CD14-positive monocyte (primary cell): ENCODE results near the gene OR3A1. TPM values are rescaled to one million over a fixed set of nuclear protein-coding genes. Genes with fewer than 3 reads are reported as not detected.
"Not testable (repeated sequence)": the region's sequence is repeated elsewhere in the genome, so short reads cannot be mapped to it uniquely, and the experiment has no call there.

Experiments
- DNase-seq, 3 donors: peaks; one replicate each; pipeline ENCODE4 v3.0.0-alpha.2; 2011 to 2022
- H2AFZ ChIP-seq: 2 replicates; pipeline ENCODE4 v1.6.0; 2012; ENCODE audit warnings: mild to moderate bottlenecking, low read depth, low read length, inconsistent platforms; ENCODE audit not compliant: insufficient read depth, poor library complexity, severe bottlenecking
- H3K27ac ChIP-seq, 2 donors: 1 replicate in 1 of 2; 2 replicates in 1 of 2; pipeline ENCODE4 v1.5.1; 2012 to 2013; ENCODE audit warnings: low read length in 2 of 2, control low read depth in 1 of 2, inconsistent platforms in 1 of 2, low read depth in 1 of 2, mild to moderate bottlenecking in 1 of 2
- H3K27me3 ChIP-seq, 2 donors: one replicate each; pipeline versions ENCODE4 v1.6.0 to v1.6.1; 2011 to 2013; ENCODE audit warnings: low read length in 2 of 2; ENCODE audit not compliant: control insufficient read depth in 2 of 2, insufficient read depth in 2 of 2
- H3K36me3 ChIP-seq, 2 donors: replicated peaks in 1 of 2; 1 replicate in 1 of 2; 2 replicates in 1 of 2; pipeline versions ENCODE4 v1.5.1 to v1.6.1; 2012 to 2013; ENCODE audit warnings: low read length in 2 of 2, control low read depth in 1 of 2, inconsistent platforms in 1 of 2, mild to moderate bottlenecking in 1 of 2; ENCODE audit not compliant: insufficient read depth in 2 of 2, control insufficient read depth in 1 of 2
- H3K4me1 ChIP-seq, 2 donors: 1 replicate in 1 of 2; 2 replicates in 1 of 2; pipeline versions ENCODE4 v1.5.1 to v1.6.1; 2012 to 2013; ENCODE audit warnings: low read length in 2 of 2, control low read depth in 1 of 2, inconsistent platforms in 1 of 2, mild to moderate bottlenecking in 1 of 2, moderate library complexity in 1 of 2; ENCODE audit not compliant: insufficient read depth in 2 of 2, control insufficient read depth in 1 of 2
- H3K4me2 ChIP-seq: replicated peaks from 2 replicates; pipeline ENCODE3; 2012; ENCODE audit warnings: low read length, moderate library complexity, mild to moderate bottlenecking; ENCODE audit not compliant: poor library complexity, severe bottlenecking; ENCODE audit errors: extremely low read depth
- H3K4me3 ChIP-seq, 3 experiments: fragments of 200-600 bp in 1 of 3; sonication (generic) in 1 of 3; replicated peaks in 1 of 3; 1 replicate in 2 of 3; 2 replicates in 1 of 3; pipeline ENCODE4 v1.5.1; 2011 to 2013; ENCODE audit warnings: low read length in 3 of 3, mild to moderate bottlenecking in 3 of 3, control low read depth in 2 of 3, low read depth in 2 of 3, inconsistent platforms in 1 of 3, moderate library complexity in 1 of 3
- H3K79me2 ChIP-seq: 2 replicates; pipeline ENCODE4 v1.6.0; 2012; ENCODE audit warnings: mild to moderate bottlenecking, control low read depth, inconsistent platforms, low read length, moderate library complexity; ENCODE audit not compliant: insufficient read depth
- H3K9ac ChIP-seq: 2 replicates; pipeline ENCODE4 v1.6.0; 2017; ENCODE audit warnings: low read length, mild to moderate bottlenecking; ENCODE audit not compliant: insufficient read depth, poor library complexity, severe bottlenecking
- H3K9me3 ChIP-seq, 2 donors: replicated peaks in 1 of 2; 1 replicate in 1 of 2; 2 replicates in 1 of 2; pipeline versions ENCODE4 v1.5.1 to v1.6.1; 2012 to 2013; ENCODE audit warnings: low read length in 2 of 2, control low read depth in 1 of 2; ENCODE audit not compliant: control insufficient read depth in 1 of 2, insufficient read depth in 1 of 2
- H4K20me1 ChIP-seq: 2 replicates; pipeline ENCODE4 v1.6.0; 2012; ENCODE audit warnings: mild to moderate bottlenecking, low read length, control low read depth, moderate library complexity; ENCODE audit not compliant: insufficient read depth
- H3K27ac Mint-ChIP-seq, 7 donors: one replicate each; pipeline ENCODE4 v1.8.0; 2020; ENCODE audit warnings: mild to moderate bottlenecking in 7 of 7, mixed read lengths in 7 of 7, moderate library complexity in 6 of 7, inconsistent platforms in 2 of 7
- H3K27me3 Mint-ChIP-seq, 3 donors: one replicate each; pipeline ENCODE4 v1.8.0; 2021 to 2022; ENCODE audit warnings: low read depth in 3 of 3, mild to moderate bottlenecking in 3 of 3, mixed read lengths in 3 of 3, moderate library complexity in 3 of 3, inconsistent platforms in 1 of 3
- H3K36me3 Mint-ChIP-seq, 2 donors: one replicate each; pipeline ENCODE4 v1.8.0; 2020; ENCODE audit warnings: mixed read lengths in 2 of 2, inconsistent platforms in 1 of 2, mild to moderate bottlenecking in 1 of 2
- H3K4me1 Mint-ChIP-seq: one replicate; pipeline ENCODE4 v1.8.0; 2020; ENCODE audit warnings: mild to moderate bottlenecking, mixed read lengths
- H3K4me3 Mint-ChIP-seq, 2 donors: one replicate each; pipeline ENCODE4 v1.8.0; 2020; ENCODE audit warnings: mild to moderate bottlenecking in 2 of 2, mixed read lengths in 2 of 2, moderate library complexity in 1 of 2
- H3K9me3 Mint-ChIP-seq, 7 donors: one replicate each; pipeline ENCODE4 v1.8.0; 2020 to 2022; ENCODE audit warnings: mixed read lengths in 7 of 7, mild to moderate bottlenecking in 6 of 7, moderate library complexity in 6 of 7, inconsistent platforms in 2 of 7
- WGBS: methylation state at CpG from one replicate; pipeline ENCODE4 v1.1.5; 2013; ENCODE audit warnings: missing lambda C conversion rate; ENCODE audit not compliant: insufficient coverage; 5-methylcytosine and 5-hydroxymethylcytosine counted together
- intact Hi-C, 2 donors: fragments of 100-400 bp; cut with micrococcal nuclease; formaldehyde crosslinking; loops; one replicate each; pipeline versions ENCODE4 v1.15.0 to v1.15.1; 2023
- polyA plus RNA-seq, 3 donors: library from polyadenylated mRNA; depleted of rRNA in 1 of 3; unstranded in 2 of 3; stranded (reverse) in 1 of 3; fragments of 300-500 nt in 2 of 3; fragments of >200 nt in 1 of 3; fragmentation: Illumina TruSeq in 2 of 3; gene quantifications; 1 replicate in 2 of 3; 2 replicates in 1 of 3; pipeline ENCODE4 v1.2.3, GENCODE V29; 2012 to 2021
- TF ChIP-seq, protein P1 (sequence below): fragments of 200-600 bp; IDR thresholded peaks from one replicate; pipeline ENCODE4 v1.8.0; 2022; ENCODE audit warnings: antibody characterized with exemption, mild to moderate bottlenecking

OR3A1 gene
- polyA plus RNA-seq, 3 donors, result 0.18 TPM; not detected in 2

DNA sequence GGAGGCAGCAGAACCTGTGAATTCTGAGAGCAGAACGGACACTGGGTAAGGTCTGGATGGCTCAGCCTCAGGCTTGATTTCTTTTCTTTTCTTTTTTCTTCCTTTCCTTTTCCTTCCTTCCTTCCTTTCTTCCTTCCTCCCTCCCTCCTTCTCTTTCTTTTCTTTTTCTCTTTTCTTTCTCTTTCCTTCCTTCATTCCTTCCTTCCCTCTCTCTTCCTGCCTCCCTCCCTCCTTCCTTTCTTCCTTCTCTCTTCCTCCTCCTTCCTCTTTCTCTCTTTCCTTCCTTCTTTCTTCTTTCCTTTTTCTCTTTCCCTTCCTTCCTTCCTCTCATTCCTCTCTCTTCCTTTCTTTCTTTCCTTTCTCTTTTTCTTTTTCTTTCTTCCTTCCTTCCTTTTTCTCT is 38.0 kb downstream of the OR3A1 start:
- no peaks in the 10 kb centered on the region for H4K20me1 ChIP-seq
- peaks cover 0 to 10% (median 2%) of the 10 kb centered on the region in 7 donors for H3K9me3 Mint-ChIP-seq
- WGBS, result no CpG with 5 or more reads among the region's 1 CpG
- no peaks in the 10 kb centered on the region for H3K4me1 Mint-ChIP-seq
- H3K79me2 ChIP-seq, result no peaks in the 10 kb centered on the region
- TF ChIP-seq, protein P1, sequence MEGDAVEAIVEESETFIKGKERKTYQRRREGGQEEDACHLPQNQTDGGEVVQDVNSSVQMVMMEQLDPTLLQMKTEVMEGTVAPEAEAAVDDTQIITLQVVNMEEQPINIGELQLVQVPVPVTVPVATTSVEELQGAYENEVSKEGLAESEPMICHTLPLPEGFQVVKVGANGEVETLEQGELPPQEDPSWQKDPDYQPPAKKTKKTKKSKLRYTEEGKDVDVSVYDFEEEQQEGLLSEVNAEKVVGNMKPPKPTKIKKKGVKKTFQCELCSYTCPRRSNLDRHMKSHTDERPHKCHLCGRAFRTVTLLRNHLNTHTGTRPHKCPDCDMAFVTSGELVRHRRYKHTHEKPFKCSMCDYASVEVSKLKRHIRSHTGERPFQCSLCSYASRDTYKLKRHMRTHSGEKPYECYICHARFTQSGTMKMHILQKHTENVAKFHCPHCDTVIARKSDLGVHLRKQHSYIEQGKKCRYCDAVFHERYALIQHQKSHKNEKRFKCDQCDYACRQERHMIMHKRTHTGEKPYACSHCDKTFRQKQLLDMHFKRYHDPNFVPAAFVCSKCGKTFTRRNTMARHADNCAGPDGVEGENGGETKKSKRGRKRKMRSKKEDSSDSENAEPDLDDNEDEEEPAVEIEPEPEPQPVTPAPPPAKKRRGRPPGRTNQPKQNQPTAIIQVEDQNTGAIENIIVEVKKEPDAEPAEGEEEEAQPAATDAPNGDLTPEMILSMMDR, result no peak
- H3K36me3 Mint-ChIP-seq, result no peaks in the 10 kb centered on the region
- no peak overlapping the region for H3K4me2 ChIP-seq
- no peaks in the 10 kb centered on the region for H3K4me1 ChIP-seq
- no peaks in the 10 kb centered on the region for H3K36me3 ChIP-seq
- peak overlapping the region in 1 of 7 donors; percentile 46 for H3K27ac Mint-ChIP-seq
- intact Hi-C loops, result no loop called here
- no peaks in the 10 kb centered on the region for H3K27me3 ChIP-seq
- no peak overlapping the region for H3K4me3 ChIP-seq
- H3K9ac ChIP-seq, result no peak overlapping the region
- H3K4me3 Mint-ChIP-seq, result no peak overlapping the region
- H2AFZ ChIP-seq, result no peak overlapping the region
- DNase-seq, result no peak
- H3K27me3 Mint-ChIP-seq, result peaks cover 0 to 7% (median 6%) of the 10 kb centered on the region in 3 donors
- H3K27ac ChIP-seq, result no peak overlapping the region
- no peaks in the 10 kb centered on the region for H3K9me3 ChIP-seq

DNA sequence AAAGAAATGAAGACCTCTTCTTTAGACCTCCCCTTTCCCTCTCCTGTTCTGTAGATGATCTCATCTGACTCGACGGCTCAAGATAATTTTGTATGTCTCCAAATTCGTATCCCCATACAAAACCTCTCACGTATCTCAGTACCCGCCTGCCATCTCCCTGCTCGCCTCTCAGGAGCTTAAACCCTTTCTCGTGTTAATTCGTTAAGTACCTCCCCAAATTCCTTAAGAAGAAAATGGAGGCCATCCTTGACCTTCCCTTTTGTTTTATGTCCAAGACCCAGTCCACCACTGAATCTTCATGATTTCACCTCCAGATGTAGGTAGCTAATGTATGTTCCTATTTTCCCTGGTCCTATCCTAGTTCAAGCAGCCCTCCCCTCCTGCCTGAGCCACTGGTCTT is 41.6 kb downstream of the OR3A1 start:
- H3K4me2 ChIP-seq, result no peak overlapping the region
- H3K27ac Mint-ChIP-seq, result no peak overlapping the region
- no peak overlapping the region for H3K27ac ChIP-seq
- no peak overlapping the region for H2AFZ ChIP-seq
- H3K36me3 ChIP-seq, result no peaks in the 10 kb centered on the region
- intact Hi-C loops, result no loop called here
- WGBS, result 95% methylated on average over 6 of the region's 8 CpGs
- TF ChIP-seq, protein P1, result no peak
- peaks cover 0 to 10% (median 3%) of the 10 kb centered on the region in 7 donors for H3K9me3 Mint-ChIP-seq
- no peak for DNase-seq
- no peaks in the 10 kb centered on the region for H3K4me1 ChIP-seq
- H3K4me1 Mint-ChIP-seq, result no peaks in the 10 kb centered on the region
- no peak overlapping the region for H3K4me3 Mint-ChIP-seq
- H4K20me1 ChIP-seq, result no peaks in the 10 kb centered on the region
- no peak overlapping the region for H3K4me3 ChIP-seq
- H3K27me3 Mint-ChIP-seq, result peaks cover 0 to 7% (median 4%) of the 10 kb centered on the region in 3 donors
- no peaks in the 10 kb centered on the region for H3K79me2 ChIP-seq
- H3K36me3 Mint-ChIP-seq, result no peaks in the 10 kb centered on the region
- no peaks in the 10 kb centered on the region for H3K27me3 ChIP-seq
- H3K9me3 ChIP-seq, result no peaks in the 10 kb centered on the region
- H3K9ac ChIP-seq, result no peak overlapping the region

DNA sequence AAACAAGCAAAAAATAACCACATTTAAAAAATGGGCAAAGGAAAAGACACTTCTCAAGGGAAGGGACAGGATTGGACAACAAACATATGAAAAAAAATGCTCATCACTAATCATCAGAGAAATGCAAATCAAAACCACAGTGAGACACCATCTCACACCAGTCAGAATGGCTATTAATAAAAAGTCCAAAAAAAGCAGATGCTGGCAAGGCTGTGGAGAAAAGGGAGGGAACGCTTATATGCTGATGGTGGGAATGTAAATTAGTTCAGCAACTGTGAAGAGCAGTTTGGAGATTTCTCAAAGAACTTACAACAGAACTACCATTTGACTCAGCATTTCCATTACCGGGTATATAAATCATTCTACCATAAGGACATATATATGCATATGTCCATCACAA is 49.1 kb downstream of the OR3A1 start:
- intact Hi-C loops, H4K20me1 ChIP-seq, H2AFZ ChIP-seq, H3K9me3 ChIP-seq, H3K9ac ChIP-seq, H3K27ac Mint-ChIP-seq, DNase-seq, H3K9me3 Mint-ChIP-seq, H3K27me3 ChIP-seq, H3K4me2 ChIP-seq, H3K27me3 Mint-ChIP-seq, H3K4me1 ChIP-seq, H3K36me3 ChIP-seq, H3K4me3 Mint-ChIP-seq, H3K36me3 Mint-ChIP-seq, H3K4me1 Mint-ChIP-seq, H3K4me3 ChIP-seq, H3K27ac ChIP-seq, H3K79me2 ChIP-seq: not testable (repeated sequence)
- WGBS, result no CpG with 5 or more reads among the region's 2 CpGs

DNA sequence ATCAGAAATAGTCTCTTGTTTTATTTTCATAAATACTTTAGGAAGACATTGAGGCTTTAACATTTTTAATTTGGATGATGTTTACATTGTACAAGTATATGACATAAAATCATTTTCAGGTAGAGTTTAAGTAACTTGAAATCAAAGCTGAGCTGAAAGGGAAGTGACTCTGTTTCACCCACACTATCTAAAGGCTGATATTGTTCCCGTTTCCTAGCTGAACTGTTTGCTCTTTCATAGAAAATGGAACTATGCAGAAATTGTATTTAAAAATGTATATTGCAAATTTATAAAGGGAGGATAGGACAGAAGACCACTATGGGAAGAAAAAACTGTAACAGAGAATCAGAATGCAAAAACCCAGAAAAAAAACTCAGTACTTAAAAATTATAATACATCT is 53.3 kb downstream of the OR3A1 start:
- H3K9me3 Mint-ChIP-seq, H3K79me2 ChIP-seq, H3K36me3 ChIP-seq, H3K36me3 Mint-ChIP-seq, H3K27me3 ChIP-seq, H3K9ac ChIP-seq, H3K4me3 Mint-ChIP-seq, H3K4me3 ChIP-seq, H3K9me3 ChIP-seq, intact Hi-C loops, H3K27ac Mint-ChIP-seq, H4K20me1 ChIP-seq, H3K27ac ChIP-seq, H3K27me3 Mint-ChIP-seq, H3K4me1 Mint-ChIP-seq, H3K4me2 ChIP-seq, H2AFZ ChIP-seq, H3K4me1 ChIP-seq: not testable (repeated sequence)
- WGBS, result no CpG with 5 or more reads among the region's 1 CpG
- peak; percentile 13 to 50 (median 22) for DNase-seq
